Gastroesophageal sphincter (tissue), 3 donors: ENCODE results near the gene ARHGEF5.

Experiments used
- EP300 ChIP-seq: sonication (generic); formaldehyde crosslinking; IDR thresholded peaks from one replicate; pipeline ENCODE4 v1.6.1; 2017; ENCODE audit warnings: antibody characterized with exemption, mild to moderate bottlenecking
- POLR2A ChIP-seq, 2 donors: fragments of 450-650 bp; IDR thresholded peaks; one replicate each; pipeline ENCODE4 v1.6.1; 2017; ENCODE audit warnings: antibody characterized with exemption in 2 of 2, mild to moderate bottlenecking in 2 of 2, moderate library complexity in 1 of 2
- POLR2AphosphoS5 ChIP-seq: sonication (generic); formaldehyde crosslinking; IDR thresholded peaks from one replicate; pipeline ENCODE4 v1.6.1; 2017; ENCODE audit warnings: antibody characterized with exemption
- TF ChIP-seq, protein P1 (sequence below), 4 experiments: fragments of 200-600 bp in 2 of 4; fragments of 450-650 bp in 2 of 4; sonication (generic) in 1 of 4; IDR thresholded peaks; one replicate each; pipeline ENCODE4 v1.5.1; 2017 to 2019; ENCODE audit warnings: antibody characterized with exemption in 4 of 4, mild to moderate bottlenecking in 2 of 4, moderate library complexity in 2 of 4

DNA sequence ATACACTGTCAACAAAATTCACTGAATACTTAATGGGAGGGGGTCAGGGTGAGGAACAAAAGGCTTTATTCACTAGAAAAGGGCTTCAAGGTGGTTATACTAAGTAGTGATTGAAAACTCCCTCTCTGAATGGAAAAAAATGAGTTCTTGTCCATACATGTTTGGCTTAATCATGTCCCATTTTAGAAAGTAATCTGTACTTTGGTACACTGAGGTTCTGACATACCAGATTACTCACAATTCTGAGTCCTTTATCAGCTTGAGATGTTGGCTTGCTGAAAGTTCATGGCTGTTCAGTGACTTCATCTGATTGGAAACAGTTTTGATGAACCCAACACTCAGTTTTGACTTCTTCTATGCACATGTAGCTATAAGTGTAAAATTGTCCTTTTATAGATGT is 61.1 kb downstream of the ARHGEF5 start:
- no peak for TF ChIP-seq POLR2A (IDR thresholded peaks at IDR 0.05)
- TF ChIP-seq, protein P1, sequence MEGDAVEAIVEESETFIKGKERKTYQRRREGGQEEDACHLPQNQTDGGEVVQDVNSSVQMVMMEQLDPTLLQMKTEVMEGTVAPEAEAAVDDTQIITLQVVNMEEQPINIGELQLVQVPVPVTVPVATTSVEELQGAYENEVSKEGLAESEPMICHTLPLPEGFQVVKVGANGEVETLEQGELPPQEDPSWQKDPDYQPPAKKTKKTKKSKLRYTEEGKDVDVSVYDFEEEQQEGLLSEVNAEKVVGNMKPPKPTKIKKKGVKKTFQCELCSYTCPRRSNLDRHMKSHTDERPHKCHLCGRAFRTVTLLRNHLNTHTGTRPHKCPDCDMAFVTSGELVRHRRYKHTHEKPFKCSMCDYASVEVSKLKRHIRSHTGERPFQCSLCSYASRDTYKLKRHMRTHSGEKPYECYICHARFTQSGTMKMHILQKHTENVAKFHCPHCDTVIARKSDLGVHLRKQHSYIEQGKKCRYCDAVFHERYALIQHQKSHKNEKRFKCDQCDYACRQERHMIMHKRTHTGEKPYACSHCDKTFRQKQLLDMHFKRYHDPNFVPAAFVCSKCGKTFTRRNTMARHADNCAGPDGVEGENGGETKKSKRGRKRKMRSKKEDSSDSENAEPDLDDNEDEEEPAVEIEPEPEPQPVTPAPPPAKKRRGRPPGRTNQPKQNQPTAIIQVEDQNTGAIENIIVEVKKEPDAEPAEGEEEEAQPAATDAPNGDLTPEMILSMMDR (IDR thresholded peaks at IDR 0.05) = no peak
- no peak for TF ChIP-seq EP300
- TF ChIP-seq POLR2AphosphoS5 = no peak
